K562 (cell line): ENCODE data around the gene FTO. TPM values are rescaled to one million over a fixed set of nuclear protein-coding genes. Genes with fewer than 3 reads are reported as not detected.

Source experiments
- ATAC-seq: fragments of 200-7000 bp; cut with Tn5 transposase; 3 replicates; pipeline ENCODE4 v1.9.1; 2020; ENCODE audit warnings: moderate library complexity
- BruUV-seq: library from RNA; stranded (reverse); fragments of 400-500 nt; replicated peaks from 2 replicates; lab custom pipeline; 2021; lab: Mats Ljungman, UMichigan
- CTCF ChIA-PET: fragments of 300-600 bp; formaldehyde crosslinking; extraction: SDS; loops from one replicate; lab custom pipeline; 2021; ENCODE audit warnings: low intra/inter-chr PET ratio; lab: Yijun Ruan, JAX
- POLR2A ChIA-PET: fragments of 300-600, 350-650 bp; sonication (Branson Sonifier 250); formaldehyde crosslinking; extraction: SDS; loops from one replicate; lab custom pipeline; 2021; ENCODE audit warnings: antibody characterized with exemption, inconsistent platforms; lab: Yijun Ruan, JAX
- DNase-seq, 4 experiments: peaks; one replicate each; pipeline versions ENCODE4 v3.0.0 to v3.0.0-alpha.2; 2011 to 2018; ENCODE audit warnings: low spot score in 3 of 4, mixed read lengths in 3 of 4; ENCODE audit errors: extremely low read depth in 1 of 4
- FAIRE-seq: peaks from 2 replicates; lab custom pipeline; 2011; peaks lifted over from hg19 to GRCh38; lab: Jason Lieb, UNC
- H2AFZ ChIP-seq: 2 replicates; pipeline ENCODE4 v1.6.0; 2011; ENCODE audit warnings: low read depth, low read length, control low read depth, inconsistent platforms
- H3K27ac ChIP-seq: fragments of 200-600 bp; 3 replicates; pipeline ENCODE4 v1.8.0; 2011; ENCODE audit warnings: low read depth, mild to moderate bottlenecking, control low read depth, inconsistent platforms, low read length, moderate library complexity, mixed read lengths; ENCODE audit errors: extremely low read depth
- H3K27me3 ChIP-seq, 2 experiments: fragments of 300-600 bp in 1 of 2; 2 replicates in 1 of 2; 3 replicates in 1 of 2; pipeline versions ENCODE4 v1.6.0 to v1.8.0; 2011; ENCODE audit warnings: inconsistent platforms in 2 of 2, low read length in 2 of 2, mild to moderate bottlenecking in 1 of 2, mixed read lengths in 1 of 2, moderate library complexity in 1 of 2; ENCODE audit not compliant: control insufficient read depth in 2 of 2, insufficient read depth in 2 of 2
- H3K36me3 ChIP-seq: fragments of 300-600 bp; 3 replicates; pipeline ENCODE4 v1.8.0; 2011; ENCODE audit warnings: mild to moderate bottlenecking, low read length, inconsistent platforms; ENCODE audit not compliant: control insufficient read depth, insufficient read depth
- H3K4me1 ChIP-seq, 2 experiments: fragments of 200-600 bp in 1 of 2; replicated peaks in 1 of 2; 2 replicates in 1 of 2; 3 replicates in 1 of 2; pipeline versions ENCODE4 v1.5.1 to v1.8.0; 2011; ENCODE audit warnings: inconsistent platforms in 2 of 2, low read length in 2 of 2, mild to moderate bottlenecking in 1 of 2, mixed read lengths in 1 of 2, moderate library complexity in 1 of 2; ENCODE audit not compliant: control insufficient read depth in 2 of 2, insufficient read depth in 2 of 2
- H3K4me2 ChIP-seq: 2 replicates; pipeline ENCODE4 v1.6.1; 2011; ENCODE audit warnings: low read length, control low read depth, inconsistent platforms, mixed read lengths; ENCODE audit not compliant: insufficient read depth
- H3K4me3 ChIP-seq: fragments of 200-600 bp; sonication (generic), shearing (Covaris generic); 2 replicates; pipeline ENCODE4 v1.5.1; 2016; ENCODE audit warnings: control low read depth, inconsistent platforms
- H3K79me2 ChIP-seq: fragments of 200-600 bp; 3 replicates; pipeline ENCODE4 v1.8.0; 2011; ENCODE audit warnings: low read length, inconsistent platforms; ENCODE audit not compliant: control insufficient read depth, insufficient read depth
- H3K9ac ChIP-seq, 2 experiments: 2 replicates each; pipeline versions ENCODE4 v1.6.0 to v1.6.1; 2011; ENCODE audit warnings: low read depth in 2 of 2, low read length in 2 of 2, control low read depth in 1 of 2, inconsistent platforms in 1 of 2, mild to moderate bottlenecking in 1 of 2, mixed read lengths in 1 of 2; ENCODE audit not compliant: insufficient read depth in 1 of 2
- H3K9me1 ChIP-seq: one replicate; pipeline ENCODE4 v1.6.0; 2011; ENCODE audit warnings: inconsistent platforms, mild to moderate bottlenecking, low read length, moderate library complexity; ENCODE audit not compliant: control insufficient read depth, insufficient read depth
- H3K9me3 ChIP-seq: replicated peaks from 2 replicates; pipeline ENCODE4 v1.5.1; 2011; ENCODE audit warnings: low read depth, low read length, inconsistent platforms; ENCODE audit not compliant: control insufficient read depth, insufficient read depth
- H4K20me1 ChIP-seq: replicated peaks from 2 replicates; pipeline ENCODE4 v1.6.1; 2011; ENCODE audit warnings: low read length, inconsistent platforms, mixed read lengths; ENCODE audit not compliant: control insufficient read depth, insufficient read depth
- CBX8 ChIP-seq: fragments of 200-600 bp; sonication (generic); IDR thresholded peaks from 2 replicates; pipeline ENCODE4 v1.6.1; 2012; ENCODE audit warnings: borderline replicate concordance, mixed run types, low read depth, mild to moderate bottlenecking, moderate library complexity, mixed read lengths, low read length, control low read depth, inconsistent platforms; ENCODE audit not compliant: poor library complexity, severe bottlenecking; ENCODE audit errors: extremely low read depth
- ETV6 ChIP-seq, 3 experiments: fragments of 150-350 bp in 1 of 3; sonication (generic) in 1 of 3; formaldehyde crosslinking in 1 of 3; IDR thresholded peaks; 2 replicates each; pipeline versions ENCODE4 v1.6.1 to v1.8.0; 2014 to 2022; ENCODE audit warnings: borderline replicate concordance in 2 of 3, low read depth in 2 of 3, antibody characterized with exemption in 1 of 3, low read length in 1 of 3, mild to moderate bottlenecking in 1 of 3, missing genetic modification reagents in 1 of 3
- FOXA1 ChIP-seq: fragments of 450-650 bp; IDR thresholded peaks from 2 replicates; pipeline ENCODE4 v1.6.1; 2016; ENCODE audit warnings: mild to moderate bottlenecking, borderline replicate concordance
- FOXJ2 ChIP-seq: fragments of 200-800 bp; sonication (Bioruptor generic); IDR thresholded peaks from 2 replicates; pipeline ENCODE4 v1.6.1; 2016; ENCODE audit warnings: missing genetic modification characterization, missing compliant biosample characterization
- RNF2 ChIP-seq: sonication (generic); IDR thresholded peaks from 2 replicates; pipeline ENCODE4 v1.6.1; 2016
- ZSCAN29 ChIP-seq: fragments of 450-650 bp; IDR thresholded peaks from 2 replicates; pipeline ENCODE4 v1.6.1; 2017
- WGBS: fragments of 100-300 bp; shearing (Covaris generic); methylation state at CpG from one replicate; pipeline ENCODE4 v1.1.6; 2016; ENCODE audit warnings: low coverage, mixed read lengths; ENCODE audit not compliant: insufficient coverage; ENCODE audit errors: missing lambda C conversion rate; 5-methylcytosine and 5-hydroxymethylcytosine counted together
- in situ Hi-C: fragments of 300-500 bp; cut with MboI; formaldehyde crosslinking; loops from 4 replicates; pipeline ENCODE4 v1.15.0; 2018; ENCODE audit warnings: inconsistent platforms, mixed read lengths
- intact Hi-C: fragments of 100-400 bp; cut with micrococcal nuclease; formaldehyde crosslinking; loops from 2 replicates; pipeline ENCODE4 v1.14.2; 2022
- polyA plus RNA-seq, 8 experiments: library from polyadenylated mRNA; depleted of rRNA in 4 of 8; stranded (reverse) in 5 of 8; unstranded in 3 of 8; fragments of >200 nt; fragmentation: Nextera tagmentation in 2 of 8; fragmentation: Illumina TruSeq in 1 of 8; extraction: Ambion mirVana in 2 of 8; extraction: Trizol in 1 of 8; gene quantifications; 2 replicates each; pipeline versions ENCODE4 v1.2.1 to v1.2.3, GENCODE V29; 2011 to 2014; ENCODE audit warnings: inconsistent platforms in 1 of 8, missing spikeins in 1 of 8
- total RNA-seq, 7 experiments: library from RNA; depleted of rRNA in 6 of 7; stranded (reverse); fragments of >200 nt in 6 of 7; fragmentation: Illumina TruSeq in 2 of 7; extraction: Trizol in 2 of 7; gene quantifications; 2 replicates each; pipeline versions ENCODE4 v1.2.1 to v1.2.3, GENCODE V29; 2011 to 2021; ENCODE audit warnings: low replicate concordance in 1 of 7
- TF ChIP-seq, protein P1 (sequence below): fragments of 250-450 bp; sonication (Bioruptor Pico); IDR thresholded peaks from 2 replicates; pipeline ENCODE4 v1.4.0; 2020; ENCODE audit warnings: borderline replicate concordance
- TF ChIP-seq, protein P2 (sequence below): sonication (generic); formaldehyde crosslinking; IDR thresholded peaks from 2 replicates; pipeline ENCODE4 v1.8.1; 2023; ENCODE audit warnings: mild to moderate bottlenecking, missing genetic modification reagents, moderate library complexity

The FTO gene
- total and polyA plus RNA-seq, 9 of the 15 experiments (the other 6 are each of a cell fraction or from before 2014, with no cell fraction given): 11.3 to 27.7 (median 25.5) TPM

DNA sequence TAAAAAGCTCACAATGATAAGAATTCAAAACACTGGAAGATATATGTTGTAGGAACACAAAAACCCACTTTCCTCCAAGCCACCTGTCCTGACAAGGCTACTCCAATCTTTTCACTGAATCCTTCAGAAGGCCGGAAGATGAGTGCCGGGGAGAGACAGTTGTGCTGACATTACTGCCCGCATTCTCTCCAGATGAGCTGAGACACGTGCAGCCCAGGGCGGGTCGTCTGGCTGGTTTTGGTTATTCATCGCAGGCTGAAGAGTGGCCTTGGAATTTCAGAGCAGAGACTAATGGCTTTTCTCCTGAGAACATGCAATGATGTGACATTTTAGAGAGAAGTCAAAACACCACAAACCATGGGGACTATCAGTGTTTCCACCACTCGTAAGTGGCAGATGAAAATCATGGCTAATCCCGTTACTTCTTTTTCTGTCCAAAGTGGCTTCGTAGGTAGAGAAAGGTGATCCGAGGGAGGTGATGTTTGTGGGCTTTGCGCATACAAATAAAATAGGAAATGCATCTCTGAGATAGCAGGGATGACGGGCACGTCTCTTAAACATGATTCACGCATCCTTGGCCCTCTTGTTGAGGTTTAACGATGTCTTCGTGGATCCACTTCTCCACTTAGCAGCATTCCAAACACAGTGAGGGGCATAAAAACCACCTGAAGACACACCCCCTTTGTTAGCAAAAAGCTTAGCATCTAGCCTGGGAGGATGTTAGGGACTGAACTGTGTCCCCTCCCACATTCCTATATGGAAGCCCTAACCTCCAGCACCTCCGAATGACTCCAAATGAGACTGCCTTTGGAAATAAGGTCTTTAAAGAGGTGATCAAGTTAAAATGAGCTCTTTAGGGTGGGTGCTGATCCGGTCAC, 448.6 kb downstream of the FTO start (continued):
- TF ChIP-seq, protein P1, sequence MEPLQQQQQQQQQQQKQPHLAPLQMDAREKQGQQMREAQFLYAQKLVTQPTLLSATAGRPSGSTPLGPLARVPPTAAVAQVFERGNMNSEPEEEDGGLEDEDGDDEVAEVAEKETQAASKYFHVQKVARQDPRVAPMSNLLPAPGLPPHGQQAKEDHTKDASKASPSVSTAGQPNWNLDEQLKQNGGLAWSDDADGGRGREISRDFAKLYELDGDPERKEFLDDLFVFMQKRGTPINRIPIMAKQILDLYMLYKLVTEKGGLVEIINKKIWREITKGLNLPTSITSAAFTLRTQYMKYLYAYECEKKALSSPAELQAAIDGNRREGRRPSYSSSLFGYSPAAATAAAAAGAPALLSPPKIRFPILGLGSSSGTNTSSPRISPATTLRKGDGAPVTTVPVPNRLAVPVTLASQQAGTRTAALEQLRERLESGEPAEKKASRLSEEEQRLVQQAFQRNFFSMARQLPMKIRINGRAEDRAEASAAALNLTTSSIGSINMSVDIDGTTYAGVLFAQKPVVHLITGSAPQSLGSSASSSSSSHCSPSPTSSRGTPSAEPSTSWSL (CRISPR knock-in tag): no peak
- TF ChIP-seq ZSCAN29 (no peak), ETV6 (IDR thresholded peaks at IDR 0.05; ENCODE audit: borderline replicate concordance in 1 of 2, low read depth in 2 of 2, low read length in 1 of 2) (no peak), ETV6 (CRISPR knock-in tag; IDR thresholded peaks at IDR 0.05; ENCODE audit: borderline replicate concordance) (no peak)

DNA sequence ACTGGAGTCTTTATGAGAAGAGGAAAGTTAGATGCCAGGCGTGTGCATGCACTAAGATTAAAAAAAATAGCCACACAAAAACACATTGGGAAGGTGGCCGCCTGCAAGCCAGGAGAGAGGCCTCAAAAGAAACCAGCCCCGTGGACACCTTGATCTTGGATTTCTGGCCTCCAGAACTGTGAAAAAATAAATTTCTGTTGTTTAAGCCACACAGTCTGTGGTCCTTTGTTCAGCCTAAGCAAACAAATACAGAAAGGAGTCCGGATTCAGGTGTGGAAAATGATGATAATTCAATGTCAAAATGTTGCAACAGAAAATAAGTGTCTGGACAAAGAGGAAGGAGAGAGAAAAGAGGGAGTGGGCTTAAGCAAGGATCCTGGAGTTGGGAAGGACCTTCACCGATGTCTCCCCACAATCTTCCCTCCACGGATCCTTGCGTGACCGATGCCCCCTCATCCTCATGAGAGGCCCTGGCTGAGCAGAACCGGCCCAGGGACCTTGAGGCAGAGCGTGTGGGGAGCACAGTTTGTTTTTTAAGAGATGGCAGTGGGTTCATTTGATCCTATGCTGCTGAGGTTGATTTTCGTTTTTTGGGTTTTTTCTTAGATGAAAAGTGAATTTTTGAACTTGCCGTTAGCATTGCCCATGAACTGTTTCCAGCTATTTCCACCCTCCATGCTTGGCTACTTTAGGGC, 449.4 kb downstream of the FTO start:
- no TSS peak for BruUV-seq
- no peak overlapping the region for H3K4me2 ChIP-seq
- H4K20me1 ChIP-seq: no peaks in the 10 kb centered on the region; the same call in 1 of the 2 replicates
- no peaks in the 10 kb centered on the region for H3K9me3 ChIP-seq
- POLR2A ChIA-PET: no interaction called here
- FAIRE-seq: no peak
- CTCF ChIA-PET: no interaction called here
- no peak for ATAC-seq
- intact Hi-C loops: no loop called here
- no peak for DNase-seq
- no peaks in the 10 kb centered on the region for H3K4me1 ChIP-seq
- no peaks in the 10 kb centered on the region for H3K79me2 ChIP-seq
- H3K36me3 ChIP-seq: no peaks in the 10 kb centered on the region
- no peak overlapping the region for H3K4me3 ChIP-seq
- H3K27me3 ChIP-seq: peaks cover 26 to 38% of the 10 kb centered on the region in 2 experiments
- no peak overlapping the region for H3K9ac ChIP-seq
- 4% methylated on average over 12 of the region's 12 CpGs for WGBS
- no peak overlapping the region for H3K27ac ChIP-seq
- H3K9me1 ChIP-seq: no peaks in the 10 kb centered on the region
- no peak overlapping the region for H2AFZ ChIP-seq
- in situ Hi-C loops: no loop called here
- TF ChIP-seq, protein P2, sequence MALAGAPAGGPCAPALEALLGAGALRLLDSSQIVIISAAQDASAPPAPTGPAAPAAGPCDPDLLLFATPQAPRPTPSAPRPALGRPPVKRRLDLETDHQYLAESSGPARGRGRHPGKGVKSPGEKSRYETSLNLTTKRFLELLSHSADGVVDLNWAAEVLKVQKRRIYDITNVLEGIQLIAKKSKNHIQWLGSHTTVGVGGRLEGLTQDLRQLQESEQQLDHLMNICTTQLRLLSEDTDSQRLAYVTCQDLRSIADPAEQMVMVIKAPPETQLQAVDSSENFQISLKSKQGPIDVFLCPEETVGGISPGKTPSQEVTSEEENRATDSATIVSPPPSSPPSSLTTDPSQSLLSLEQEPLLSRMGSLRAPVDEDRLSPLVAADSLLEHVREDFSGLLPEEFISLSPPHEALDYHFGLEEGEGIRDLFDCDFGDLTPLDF (CRISPR knock-in tag): no peak
- TF ChIP-seq FOXJ2 (tag) (no peak), RNF2 (peak; percentile 69; the same call in 1 of the 2 replicates), CBX8 (peak; percentile 90), FOXA1 (no peak)
